ENCODE measurements around the gene AGFG2. TPM values are rescaled to one million over a fixed set of nuclear protein-coding genes. Genes with fewer than 3 reads are reported as not detected.

AGFG2 gene
- total and polyA plus RNA-seq, 2 of the 13 experiments (the other 11 are each of a cell fraction or from before 2014, with no cell fraction given) = 125 to 132 TPM

GRCh38 chr7:100493476-100494264, 45.3 kb upstream of the AGFG2 start:
- no peaks in the 10 kb centered on the region for H3K36me3 ChIP-seq (replicated peaks in 1 of 2; ENCODE audit: control insufficient read depth in 1 of 2, insufficient read depth in 2 of 2, low read length in 2 of 2)
- H3K27me3 ChIP-seq (ENCODE audit: control insufficient read depth in 1 of 2, insufficient read depth in 2 of 2, low read length in 2 of 2) = peaks cover 1 to 7% of the 10 kb centered on the region in 2 experiments; a peak in 4 of 5 replicates
- no peaks in the 10 kb centered on the region for H3K9me3 ChIP-seq (ENCODE audit: low read length)
- 0% methylated on average over 16 of the region's 56 CpGs for WGBS (ENCODE audit: low lambda C conversion rate)
- H3K79me2 ChIP-seq (ENCODE audit: insufficient read depth, low read length) = no peaks in the 10 kb centered on the region
- intact Hi-C loops (cut with micrococcal nuclease; ENCODE audit: unreplicated experiment) = loop anchor here (1.0 to 2.0 kb wide), 2 partner anchors 52 to 65 kb away; no protein-coding TSS in a partner anchor
- H3K4me2 ChIP-seq (ENCODE audit: low read depth, low read length) = peak overlapping the region; percentile 95
- H2AFZ ChIP-seq (ENCODE audit: low read length) = no peak overlapping the region
- no peak for FAIRE-seq
- POLR2A ChIA-PET = interaction anchor here (0.9 to 1.5 kb wide), 6 partner anchors 14 to 92 kb away, joined by 3 to 4 read pairs (median 3); partner anchors contain the start of genes AGFG2, FBXO24, LRCH4 and ZCWPW1
- H3K4me1 ChIP-seq (ENCODE audit: insufficient read depth, low read length) = peaks cover 34% of the 10 kb centered on the region
- ATAC-seq = peak; percentile 80
- CTCF ChIA-PET (ENCODE audit: low intra/inter-chr PET ratio, low total read pairs) = interaction anchor here (1.0 to 1.1 kb wide), 2 partner anchors 10 to 66 kb away, joined by 3 to 4 read pairs; partner anchors contain the start of gene NYAP1
- DNase-seq (ENCODE audit: low spot score) = peak; percentile 33
- no TSS peak for BruUV-seq (replicated peaks)
- H3K9ac ChIP-seq (ENCODE audit: insufficient read depth, low read depth, low read length) = peak overlapping the region; percentile 43; the same call in 1 of the 2 replicates
- peak overlapping the region; percentile 42 to 76 (median 54) for H3K4me3 ChIP-seq (replicated peaks in 1 of 3; ENCODE audit: insufficient read depth in 1 of 3, low read depth in 2 of 3, low read length in 3 of 3)
- in situ Hi-C loops (cut with HindIII; ENCODE audit: extremely low pct_ligation_motif_present, low pct_unique_long_range_greater_than_20kb) = no loop called here
- H3K27ac ChIP-seq (ENCODE audit: extremely low read length, insufficient read depth, low read length) = no peak overlapping the region
- H4K20me1 ChIP-seq (ENCODE audit: insufficient read depth, low read length) = no peaks in the 10 kb centered on the region
- TF ChIP-seq SMC3 (IDR thresholded peaks at IDR 0.05; ENCODE audit: low read length) = no peak
- TF ChIP-seq CC2D1A (CRISPR knock-in tag; IDR thresholded peaks at IDR 0.05) = no peak
- TF ChIP-seq ZNF616 (CRISPR knock-in tag; IDR thresholded peaks at IDR 0.05; ENCODE audit: low read depth) = no peak
- peak; percentile 49 for TF ChIP-seq IKZF4 (CRISPR knock-in tag; IDR thresholded peaks at IDR 0.05; ENCODE audit: borderline replicate concordance, low read depth, not compliant biosample characterization)
- TF ChIP-seq FOXA1 (IDR thresholded peaks at IDR 0.05) = no peak
- 0 out of 2 replicates have a peak, but pooled peaks have one; percentile 8 for TF ChIP-seq FOXA1 (CRISPR knock-in tag; IDR thresholded peaks at IDR 0.05)
- no peak for TF ChIP-seq HHEX (CRISPR knock-in tag; IDR thresholded peaks at IDR 0.05)
- TF ChIP-seq SOX5 (CRISPR knock-in tag; IDR thresholded peaks at IDR 0.05; ENCODE audit: borderline replicate concordance) = no peak; the same call in 1 of the 2 replicates
- TF ChIP-seq ARID4A (CRISPR knock-in tag; IDR thresholded peaks at IDR 0.05; ENCODE audit: borderline replicate concordance) = no peak
- TF ChIP-seq IRF1 (CRISPR knock-in tag; IDR thresholded peaks at IDR 0.05; ENCODE audit: low read depth) = no peak
- no peak for TF ChIP-seq MTA3 (CRISPR knock-in tag; IDR thresholded peaks at IDR 0.05)
- TF ChIP-seq RBM39 (IDR thresholded peaks at IDR 0.05; ENCODE audit: low read depth, low read length, poor library complexity, severe bottlenecking) = no peak
- no peak for TF ChIP-seq DZIP1 (CRISPR knock-in tag; IDR thresholded peaks at IDR 0.05)
- no peak for TF ChIP-seq ZNF782 (CRISPR knock-in tag; IDR thresholded peaks at IDR 0.05; ENCODE audit: borderline replicate concordance)
